G401 (cell line): ENCODE data around the gene CUX1. TPM values are rescaled to one million over a fixed set of nuclear protein-coding genes. Genes with fewer than 3 reads are reported as not detected.
"Not testable (repeated sequence)": the region's sequence is repeated elsewhere in the genome, so short reads cannot be mapped to it uniquely, and the experiment has no call there.

Experiments used
- DNase-seq: peaks from one replicate; pipeline ENCODE4 v3.0.0-alpha.2; 2015; ENCODE audit warnings: low spot score
- in situ Hi-C: cut with HindIII; loops from 2 replicates; pipeline ENCODE4 v1.10.0; 2016; ENCODE audit warnings: low sequenced_read_pairs, mixed read lengths
- total RNA-seq: library from RNA; depleted of rRNA; stranded (reverse); fragments of >200 nt; shearing (Covaris generic); gene quantifications from 2 replicates; pipeline ENCODE4 v1.2.3, GENCODE V29; 2014

CUX1 gene
- total RNA-seq, 1 experiment from 2014 or later = 23.2 TPM

GRCh38 chr7:102000123-102000522, 182.7 kb downstream of the CUX1 start:
- in situ Hi-C loops = no loop called here
- no peak for DNase-seq

DNA sequence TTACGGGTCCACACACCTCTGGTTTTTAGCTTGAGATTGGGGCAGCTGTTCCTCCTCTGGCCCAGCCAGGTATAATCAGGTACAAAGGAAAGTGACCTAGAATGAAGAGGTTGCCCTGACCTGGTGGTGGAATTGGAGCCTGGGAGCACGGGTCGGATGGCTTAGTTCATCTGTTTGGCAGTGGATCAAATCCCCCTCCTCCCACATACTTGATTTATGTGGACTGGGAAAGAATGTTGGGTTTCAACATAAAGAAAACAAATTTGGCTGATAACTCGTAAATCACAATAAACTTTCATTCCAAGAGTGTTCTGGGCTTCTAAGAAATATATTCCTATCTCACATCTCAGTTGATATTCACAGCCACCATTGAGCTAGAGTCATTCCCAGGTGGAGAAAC, 186.8 kb downstream of the CUX1 start:
- no peak for DNase-seq
- in situ Hi-C loops = no loop called here

DNA sequence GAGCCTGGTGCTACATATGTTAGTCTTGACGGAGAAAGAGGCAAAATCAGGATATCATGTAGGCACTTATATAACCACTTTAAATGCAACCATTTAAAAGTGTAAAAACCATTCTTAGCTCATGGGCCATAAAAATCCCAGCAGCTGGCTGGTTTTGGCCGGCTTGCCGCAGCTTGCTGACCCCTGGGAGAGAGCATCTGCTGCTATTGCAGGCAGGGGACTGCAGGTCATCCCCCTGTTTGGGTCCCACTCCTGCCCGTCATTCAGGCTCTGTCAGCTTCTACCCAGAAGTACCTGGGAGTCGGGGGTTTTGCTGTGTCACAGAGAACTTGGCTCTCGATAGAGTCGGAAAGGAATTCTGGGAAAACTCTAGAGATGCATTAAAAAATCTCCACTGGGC, 187.4 kb downstream of the CUX1 start:
- DNase-seq = no peak

GRCh38 chr7:102005933-102006480, 188.6 kb downstream of the CUX1 start:
- in situ Hi-C loops = no loop called here
- no peak for DNase-seq

More for the DNA sequence above, 187.4 kb downstream of the CUX1 start:
- in situ Hi-C loops = no loop called here

GRCh38 chr7:102006695-102007094, 189.3 kb downstream of the CUX1 start:
- in situ Hi-C loops = no loop called here

DNA sequence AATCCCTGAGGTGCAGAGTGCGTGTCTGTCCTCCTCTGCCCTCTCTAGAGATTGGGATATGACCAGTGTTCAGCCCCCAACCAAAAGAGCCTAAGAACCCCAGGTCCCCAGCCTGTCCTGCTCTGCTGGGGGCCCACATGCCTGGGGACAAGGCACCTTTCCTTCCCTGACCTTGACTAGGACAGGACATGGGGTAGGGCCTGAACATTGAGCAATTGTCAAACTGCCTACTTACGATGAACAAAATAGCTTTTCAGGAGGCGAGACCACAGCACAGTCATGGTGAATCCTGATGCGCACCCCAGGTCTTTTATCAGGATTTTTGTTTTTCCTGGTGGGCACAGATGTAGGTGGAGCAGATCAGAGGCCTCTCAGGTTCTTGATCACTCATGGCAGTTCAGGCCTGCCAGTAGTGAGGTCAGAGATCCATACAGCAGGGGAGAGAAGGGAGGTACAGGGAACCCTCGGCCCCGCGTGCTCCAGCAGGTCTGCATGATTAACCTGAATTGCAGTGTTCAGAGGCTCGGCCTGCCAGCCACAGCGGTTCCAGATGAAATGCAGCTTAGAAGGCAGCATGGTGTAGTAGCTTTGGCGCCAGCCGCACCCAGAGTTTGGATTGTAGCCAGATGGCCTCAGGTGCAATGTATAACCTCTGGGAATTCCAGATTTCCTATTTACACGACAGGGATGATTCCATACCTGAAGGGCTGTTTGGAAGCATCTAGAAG, 191.3 kb downstream of the CUX1 start:
- in situ Hi-C loops = no loop called here
- DNase-seq = no peak

More at GRCh38 chr7:102006695-102007094, 189.3 kb downstream of the CUX1 start:
- no peak for DNase-seq

DNA sequence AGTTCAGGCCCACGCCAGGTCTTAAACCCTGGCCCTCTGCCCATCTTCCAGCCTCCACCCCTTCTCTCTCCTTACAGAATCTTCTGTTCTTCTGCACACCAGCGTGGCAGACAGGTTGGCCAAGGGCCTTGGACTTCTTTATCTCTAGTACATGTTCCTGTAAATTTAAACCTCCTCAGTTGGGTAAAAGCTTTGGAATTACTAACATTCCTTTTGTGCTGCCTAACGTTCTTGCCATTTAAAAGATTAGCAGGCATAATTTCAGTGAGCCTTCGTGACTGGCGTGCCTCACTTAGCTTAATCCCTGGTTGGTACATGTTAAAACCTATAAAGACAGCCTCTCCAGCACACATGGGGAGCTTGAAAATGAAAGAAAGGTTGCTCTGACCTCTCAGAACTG, 192.2 kb downstream of the CUX1 start:
- in situ Hi-C loops = no loop called here
- no peak for DNase-seq

DNA sequence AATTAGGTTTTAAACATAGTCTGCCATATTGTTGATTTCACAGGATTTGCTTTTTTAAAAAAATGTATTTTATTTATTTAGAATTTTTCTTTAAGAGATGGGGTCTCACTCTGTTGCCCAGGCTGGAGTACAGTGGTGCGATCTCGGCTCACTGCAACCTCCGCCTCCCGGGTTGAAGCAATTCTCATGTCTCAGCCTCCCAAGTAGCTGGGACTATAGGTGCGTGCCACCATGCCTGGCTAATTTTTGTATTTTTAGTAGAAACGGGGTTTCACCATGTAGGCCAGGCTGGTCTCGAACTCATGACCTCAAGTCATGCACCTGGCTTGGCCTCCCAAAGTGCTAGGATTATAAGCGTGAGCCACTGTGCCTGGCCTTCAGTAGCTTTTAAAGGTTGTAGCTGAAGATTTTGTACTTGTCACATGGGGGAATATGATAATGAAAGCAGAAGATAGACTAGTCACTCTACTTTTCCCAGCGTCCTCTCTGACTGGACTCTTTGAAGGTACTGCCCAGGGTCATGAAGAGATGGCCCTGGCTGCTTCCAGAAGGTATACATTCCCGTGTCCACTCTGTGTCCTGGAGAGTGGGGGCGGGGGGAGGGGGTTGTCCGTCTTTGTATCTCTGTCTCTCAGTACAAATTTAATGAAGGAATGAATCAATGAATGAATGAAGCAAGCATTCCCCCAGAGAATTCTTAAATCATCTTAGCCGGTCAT, 194.8 kb downstream of the CUX1 start:
- in situ Hi-C loops = not testable (repeated sequence)

GRCh38 chr7:102012941-102013461, 195.6 kb downstream of the CUX1 start:
- no peak for DNase-seq

More for the DNA sequence above, 194.8 kb downstream of the CUX1 start:
- DNase-seq = not testable (repeated sequence)

GRCh38 chr7:102018876-102019275, 201.4 kb downstream of the CUX1 start:
- in situ Hi-C loops = no loop called here
- no peak for DNase-seq

More at GRCh38 chr7:102012941-102013461, 195.6 kb downstream of the CUX1 start:
- in situ Hi-C loops = no loop called here

- no peak for DNase-seq
- in situ Hi-C loops = no loop called here
These were observed 202.0 kb downstream of the CUX1 start for GRCh38 chr7:102019461-102019860.

- in situ Hi-C loops = no loop called here
These were observed 204.6 kb downstream of the CUX1 start for GRCh38 chr7:102021841-102022618.

DNA sequence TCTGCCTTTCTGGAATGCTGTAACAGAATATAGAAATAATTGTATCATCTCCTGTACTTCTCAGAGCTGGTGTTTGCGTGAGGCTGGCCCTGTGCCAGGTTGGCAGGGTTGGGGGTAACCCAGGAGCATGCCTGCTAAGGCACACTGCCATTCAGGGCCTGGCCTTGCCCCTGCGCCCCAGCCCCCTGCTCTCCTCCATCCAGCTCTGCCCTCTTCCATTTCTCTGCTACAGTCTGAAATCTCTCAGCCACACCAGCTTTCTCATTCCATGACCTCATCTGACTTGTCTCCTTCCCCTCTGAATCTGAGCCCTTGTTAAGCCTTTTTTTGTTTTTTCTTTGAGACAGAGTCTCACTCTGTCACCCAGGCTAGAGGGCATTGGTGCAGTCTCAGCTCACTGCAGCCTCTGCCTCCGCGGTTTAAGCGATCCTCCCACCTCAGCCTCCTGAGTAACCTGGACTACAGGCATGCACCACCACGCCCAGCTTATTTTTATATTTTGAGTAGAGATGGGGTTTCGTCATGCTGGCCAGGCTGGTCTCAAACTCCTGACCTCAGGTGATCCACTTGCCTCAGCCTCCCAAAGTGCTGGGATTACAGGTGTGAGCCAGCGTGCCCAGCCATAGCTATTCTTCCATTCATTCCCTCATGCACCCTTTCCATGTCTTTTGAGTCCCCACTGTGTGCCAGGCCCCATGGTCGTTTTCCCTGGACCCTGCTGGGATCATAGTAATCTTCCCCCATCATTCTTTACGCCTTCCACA, 206.8 kb downstream of the CUX1 start:
- no peak for DNase-seq
- in situ Hi-C loops = no loop called here

More at GRCh38 chr7:102021841-102022618, 204.6 kb downstream of the CUX1 start:
- no peak for DNase-seq

DNA sequence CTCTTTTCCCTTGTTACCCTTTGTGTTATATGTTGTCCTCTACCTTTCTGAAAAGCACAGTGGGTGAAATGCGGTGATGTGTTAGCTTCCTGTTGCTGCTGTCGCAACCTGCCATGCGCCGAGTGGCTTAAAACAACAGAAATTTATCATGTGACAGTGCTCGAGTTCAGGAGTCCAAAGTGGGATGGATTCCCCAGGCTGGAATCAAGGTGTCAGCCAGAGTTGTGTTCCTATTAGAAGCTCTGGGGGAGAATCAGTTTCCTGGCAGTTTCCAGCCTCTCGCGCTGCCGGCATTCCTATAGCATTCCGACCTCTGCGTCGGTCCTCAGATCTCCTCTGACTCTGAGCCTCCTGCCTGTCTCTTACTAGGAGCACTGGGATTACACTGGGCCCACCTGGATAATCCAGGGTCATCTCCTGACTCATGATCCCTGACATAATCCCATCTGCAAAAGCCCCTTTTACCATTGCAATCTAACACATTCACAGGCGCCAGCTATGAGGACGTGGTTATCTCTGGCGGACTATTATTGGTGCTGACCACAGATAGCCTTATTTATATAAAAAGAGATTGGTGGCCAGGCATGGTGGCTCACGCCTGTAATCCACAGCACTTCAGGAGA, 207.5 kb downstream of the CUX1 start:
- no peak for DNase-seq
- in situ Hi-C loops = no loop called here

GRCh38 chr7:102025777-102026176, 208.4 kb downstream of the CUX1 start:
- DNase-seq, in situ Hi-C loops: not testable (repeated sequence)

DNA sequence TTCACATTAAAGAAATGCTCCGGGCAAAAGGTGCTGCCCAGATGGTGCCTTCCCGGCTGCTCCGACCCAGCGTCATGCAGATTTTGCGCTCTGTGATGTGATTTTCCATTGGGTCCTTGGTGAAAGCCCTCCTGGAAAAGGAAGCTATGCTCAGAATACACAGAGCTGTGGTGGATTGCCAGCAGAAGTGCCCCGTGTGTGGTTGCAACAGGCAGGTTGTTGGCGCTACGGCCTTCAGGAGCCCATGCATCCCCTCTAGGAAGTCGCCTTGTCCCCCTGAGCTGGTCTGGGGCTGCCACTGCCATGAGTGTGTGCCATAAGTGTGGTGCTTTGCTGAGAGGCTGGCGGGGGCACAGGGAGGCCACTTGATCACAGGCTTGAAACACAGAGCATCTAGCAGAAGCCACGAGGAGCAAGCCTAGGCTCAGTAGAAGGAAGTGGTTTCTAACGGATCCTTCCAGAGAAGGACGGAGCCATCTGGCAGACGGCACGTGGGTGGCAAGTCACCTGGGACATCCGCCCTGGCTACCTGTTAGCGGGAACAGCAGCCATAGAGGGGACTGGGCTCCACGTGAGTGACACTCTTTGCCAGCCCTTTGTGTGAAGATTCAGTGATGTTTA, 210.9 kb downstream of the CUX1 start:
- in situ Hi-C loops = no loop called here
- peak; percentile 78 for DNase-seq

DNA sequence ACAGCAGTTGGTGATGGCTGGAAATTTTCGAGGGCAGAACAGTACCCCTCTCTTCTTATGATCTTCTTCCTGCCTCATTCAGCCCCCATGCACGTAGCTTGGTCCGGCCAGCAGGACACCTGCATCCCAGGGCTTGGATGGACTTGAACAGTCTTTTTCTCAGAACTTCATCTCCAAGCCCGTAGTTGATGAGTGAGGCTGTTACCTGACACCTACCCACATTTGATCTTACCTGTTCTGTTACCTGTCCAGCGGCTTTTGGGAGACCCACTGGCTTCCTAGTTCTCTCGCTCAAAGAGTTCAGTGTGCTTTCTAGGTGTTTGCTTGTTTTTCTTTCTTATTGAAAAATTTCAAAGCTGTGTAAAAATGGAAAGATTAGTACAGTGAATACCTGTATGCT, 212.2 kb downstream of the CUX1 start:
- in situ Hi-C loops = loop anchor here (5.0 kb wide), 1 partner anchor 92 kb away; no protein-coding TSS in a partner anchor
- DNase-seq = no peak

DNA sequence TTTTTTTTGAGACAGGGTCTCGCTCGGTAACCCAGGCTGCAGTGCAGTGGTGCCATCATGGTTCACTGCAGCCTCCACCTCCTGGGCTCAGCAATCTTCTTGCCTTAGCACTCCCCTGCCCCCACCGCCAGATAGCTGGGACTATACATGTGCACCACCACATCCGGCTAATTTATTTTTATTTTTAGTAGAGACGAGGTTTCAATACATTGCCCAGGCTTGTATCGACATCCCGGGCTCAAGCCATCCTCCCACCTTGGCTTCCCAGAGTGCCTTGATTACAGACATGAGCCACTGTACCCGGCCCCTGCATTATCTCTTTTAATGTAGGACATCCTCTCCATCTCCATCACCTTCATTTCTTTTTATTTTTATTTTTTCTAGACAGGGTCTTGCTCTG, 213.3 kb downstream of the CUX1 start:
- no peak for DNase-seq
- in situ Hi-C loops = loop anchor here (5.0 kb wide), 1 partner anchor 93 kb away; no protein-coding TSS in a partner anchor
